CD4-positive, alpha-beta T cell treated with Interleukin-6 for 4 hours (primary cell): ENCODE data around the gene UACA.

Experiments
- DNase-seq: peaks from one replicate; pipeline ENCODE4 v3.0.0-alpha.2; 2020; ENCODE audit warnings: mixed read lengths

Gene UACA

GRCh38 chr15:70786996-70787395, 23.6 kb upstream of the UACA start:
- DNase-seq, result no peak

- DNase-seq, result no peak
Observed at GRCh38 chr15:70783610-70784022, 20.3 kb upstream of the UACA start.

- no peak for DNase-seq
Observed at GRCh38 chr15:70783041-70783440, 19.7 kb upstream of the UACA start.

- no peak for DNase-seq
Observed at GRCh38 chr15:70781236-70781635, 17.9 kb upstream of the UACA start.

GRCh38 chr15:70778258-70779076, 15.1 kb upstream of the UACA start:
- no peak for DNase-seq

- DNase-seq, result no peak
Observed at GRCh38 chr15:70777170-70777926, 14.0 kb upstream of the UACA start.

GRCh38 chr15:70775160-70775559, 11.8 kb upstream of the UACA start:
- no peak for DNase-seq

GRCh38 chr15:70772402-70772801, 9.0 kb upstream of the UACA start:
- no peak for DNase-seq

- DNase-seq, result no peak
Observed at GRCh38 chr15:70770863-70771262, 7.5 kb upstream of the UACA start.

GRCh38 chr15:70768257-70768883, 5.0 kb upstream of the UACA start:
- no peak for DNase-seq

- no peak for DNase-seq
Observed at GRCh38 chr15:70767667-70768066, 4.3 kb upstream of the UACA start.

GRCh38 chr15:70766597-70766996, 3.2 kb upstream of the UACA start:
- DNase-seq, result no peak

GRCh38 chr15:70765504-70766281, 2.3 kb upstream of the UACA start:
- DNase-seq, result no peak

GRCh38 chr15:70763950-70764730, 782 bp upstream of the UACA start:
- DNase-seq, result no peak

GRCh38 chr15:70762469-70763119, 764 bp downstream of the UACA start:
- DNase-seq, result no peak

- DNase-seq, result no peak
Observed at GRCh38 chr15:70761931-70762468, 1.4 kb downstream of the UACA start.

GRCh38 chr15:70761046-70761445, 2.3 kb downstream of the UACA start:
- DNase-seq, result no peak

- no peak for DNase-seq
Observed at GRCh38 chr15:70758790-70759462, 4.4 kb downstream of the UACA start.

GRCh38 chr15:70757627-70758026, 5.7 kb downstream of the UACA start:
- no peak for DNase-seq

GRCh38 chr15:70754862-70755261, 8.5 kb downstream of the UACA start:
- no peak for DNase-seq
